ENCODE data around the gene SHC4. TPM values are rescaled to one million over a fixed set of nuclear protein-coding genes. Genes with fewer than 3 reads are reported as not detected.
"Not testable (repeated sequence)": the region's sequence is repeated elsewhere in the genome, so short reads cannot be mapped to it uniquely, and the experiment has no call there.

The SHC4 gene
- total and polyA plus RNA-seq, 2 of the 13 experiments (the other 11 are each of a cell fraction or from before 2014, with no cell fraction given) = 0.04 TPM; not detected in 1

DNA sequence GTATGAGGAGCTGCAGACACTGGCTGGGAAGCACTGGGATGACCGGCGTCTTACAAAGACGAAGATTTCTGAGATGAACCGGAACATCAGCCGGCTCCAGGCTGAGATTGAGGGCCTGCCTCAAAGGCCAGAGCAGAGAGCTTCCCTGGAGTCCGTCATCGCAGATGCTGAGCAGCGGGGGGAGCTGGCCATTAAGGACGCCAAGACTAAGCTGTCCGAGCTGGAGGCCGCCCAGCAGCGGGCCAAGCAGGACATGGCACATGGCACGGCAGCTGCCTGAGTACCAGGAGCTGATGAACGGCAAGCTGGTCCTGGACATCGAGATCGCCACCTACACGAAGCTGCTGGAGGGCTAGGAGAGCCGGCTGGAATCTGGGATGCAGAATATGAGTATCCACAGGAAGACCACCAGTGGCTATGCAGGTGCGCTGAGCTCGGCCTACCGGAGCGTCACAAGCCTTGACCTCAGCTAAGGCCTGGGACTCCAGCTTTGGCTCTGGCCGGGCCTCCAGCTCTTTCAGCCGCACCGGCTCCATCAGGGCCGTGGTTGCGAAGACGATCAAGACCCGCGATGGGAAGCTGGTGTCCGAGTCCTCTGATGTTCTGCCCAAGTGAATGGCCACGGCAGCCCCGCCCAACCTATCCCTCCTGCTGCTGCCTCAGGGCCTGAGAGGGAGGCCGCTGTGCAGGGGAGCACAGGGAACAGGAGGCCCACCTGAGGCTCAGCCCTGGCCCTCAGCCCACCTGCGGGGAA lies 9.2 kb upstream of the SHC4 start:
- DNase-seq (ENCODE audit: low spot score) = no peak
- TF ChIP-seq HMGA1 (CRISPR knock-in tag; conservative IDR thresholded peaks at IDR 0.05) (no peak), HOXD1 (CRISPR knock-in tag; IDR thresholded peaks at IDR 0.05) (no peak), HNRNPLL (IDR thresholded peaks at IDR 0.05; ENCODE audit: low read depth, low read length, poor library complexity, severe bottlenecking) (no peak), FLYWCH1 (CRISPR knock-in tag; IDR thresholded peaks at IDR 0.05) (no peak), PLRG1 (conservative IDR thresholded peaks at IDR 0.05) (no peak), BHLHE40 (IDR thresholded peaks at IDR 0.05; ENCODE audit: low read length) (no peak)
- TF ChIP-seq, protein P1, sequence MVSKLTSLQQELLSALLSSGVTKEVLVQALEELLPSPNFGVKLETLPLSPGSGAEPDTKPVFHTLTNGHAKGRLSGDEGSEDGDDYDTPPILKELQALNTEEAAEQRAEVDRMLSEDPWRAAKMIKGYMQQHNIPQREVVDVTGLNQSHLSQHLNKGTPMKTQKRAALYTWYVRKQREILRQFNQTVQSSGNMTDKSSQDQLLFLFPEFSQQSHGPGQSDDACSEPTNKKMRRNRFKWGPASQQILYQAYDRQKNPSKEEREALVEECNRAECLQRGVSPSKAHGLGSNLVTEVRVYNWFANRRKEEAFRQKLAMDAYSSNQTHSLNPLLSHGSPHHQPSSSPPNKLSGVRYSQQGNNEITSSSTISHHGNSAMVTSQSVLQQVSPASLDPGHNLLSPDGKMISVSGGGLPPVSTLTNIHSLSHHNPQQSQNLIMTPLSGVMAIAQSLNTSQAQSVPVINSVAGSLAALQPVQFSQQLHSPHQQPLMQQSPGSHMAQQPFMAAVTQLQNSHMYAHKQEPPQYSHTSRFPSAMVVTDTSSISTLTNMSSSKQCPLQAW (CRISPR knock-in tag; IDR thresholded peaks at IDR 0.05) = no peak
- H3K4me1 ChIP-seq (ENCODE audit: insufficient read depth, low read length) = peaks cover 18% of the 10 kb centered on the region
- H3K9me3 ChIP-seq (ENCODE audit: low read length) = no peaks in the 10 kb centered on the region
- no peak overlapping the region for H3K27ac ChIP-seq (ENCODE audit: extremely low read length, insufficient read depth, low read length)
- ChIA-PET POLR2A (no interaction called here), CTCF (ENCODE audit: low intra/inter-chr PET ratio, low total read pairs) (no interaction called here)
- H3K4me3 ChIP-seq (replicated peaks in 1 of 3; ENCODE audit: insufficient read depth in 1 of 3, low read depth in 2 of 3, low read length in 3 of 3) = no peak overlapping the region
- no peak overlapping the region for H3K4me2 ChIP-seq (ENCODE audit: low read depth, low read length)
- ATAC-seq = no peak
- intact Hi-C loops (cut with micrococcal nuclease; ENCODE audit: unreplicated experiment) (no loop called here), in situ Hi-C loops (cut with HindIII; ENCODE audit: extremely low pct_ligation_motif_present, low pct_unique_long_range_greater_than_20kb) (no loop called here)
- no TSS peak for BruUV-seq (replicated peaks)
- no peak overlapping the region for H2AFZ ChIP-seq (ENCODE audit: low read length)
- FAIRE-seq = no peak
- no peaks in the 10 kb centered on the region for H3K36me3 ChIP-seq (replicated peaks in 1 of 2; ENCODE audit: control insufficient read depth in 1 of 2, insufficient read depth in 2 of 2, low read length in 2 of 2)
- H3K9ac ChIP-seq (ENCODE audit: insufficient read depth, low read depth, low read length) = no peak overlapping the region
- H4K20me1 ChIP-seq (ENCODE audit: insufficient read depth, low read length) = no peaks in the 10 kb centered on the region
- H3K27me3 ChIP-seq (ENCODE audit: control insufficient read depth in 1 of 2, insufficient read depth in 2 of 2, low read length in 2 of 2) = peaks cover 0 to 3% of the 10 kb centered on the region in 2 experiments; a peak in 3 of 5 replicates
- H3K79me2 ChIP-seq (ENCODE audit: insufficient read depth, low read length) = no peaks in the 10 kb centered on the region
- 60% methylated on average over 11 of the region's 35 CpGs for WGBS (ENCODE audit: low lambda C conversion rate)

DNA sequence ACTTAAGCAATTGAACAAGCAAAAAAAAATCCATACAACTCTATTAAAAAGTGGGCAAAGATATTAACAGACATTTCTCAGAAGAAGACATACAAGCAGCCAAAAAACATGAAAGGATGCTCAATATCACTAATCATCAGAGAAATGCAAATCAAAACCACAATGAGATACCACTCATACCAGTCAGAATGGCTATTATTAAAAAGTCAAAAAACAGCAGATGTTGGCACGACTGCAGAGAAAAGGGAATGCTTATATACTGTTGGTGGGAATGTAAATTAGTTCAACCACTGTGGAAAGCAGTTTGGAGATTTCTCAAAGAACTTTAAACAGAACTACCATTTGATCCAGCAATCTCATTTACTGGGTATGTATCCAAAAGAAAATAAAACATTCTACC lies 7.2 kb upstream of the SHC4 start:
- intact Hi-C loops (cut with micrococcal nuclease; ENCODE audit: unreplicated experiment); H3K27ac ChIP-seq (ENCODE audit: extremely low read length, insufficient read depth, low read length); H4K20me1 ChIP-seq (ENCODE audit: insufficient read depth, low read length); ATAC-seq; H3K4me2 ChIP-seq (ENCODE audit: low read depth, low read length); FAIRE-seq; POLR2A ChIA-PET; H3K9ac ChIP-seq (ENCODE audit: insufficient read depth, low read depth, low read length); DNase-seq (ENCODE audit: low spot score); H3K4me3 ChIP-seq (replicated peaks in 1 of 3; ENCODE audit: insufficient read depth in 1 of 3, low read depth in 2 of 3, low read length in 3 of 3); H3K9me3 ChIP-seq (ENCODE audit: low read length); H2AFZ ChIP-seq (ENCODE audit: low read length); H3K36me3 ChIP-seq (replicated peaks in 1 of 2; ENCODE audit: control insufficient read depth in 1 of 2, insufficient read depth in 2 of 2, low read length in 2 of 2); H3K4me1 ChIP-seq (ENCODE audit: insufficient read depth, low read length); H3K27me3 ChIP-seq (ENCODE audit: control insufficient read depth in 1 of 2, insufficient read depth in 2 of 2, low read length in 2 of 2); in situ Hi-C loops (cut with HindIII; ENCODE audit: extremely low pct_ligation_motif_present, low pct_unique_long_range_greater_than_20kb); BruUV-seq (replicated peaks); H3K79me2 ChIP-seq (ENCODE audit: insufficient read depth, low read length); CTCF ChIA-PET (ENCODE audit: low intra/inter-chr PET ratio, low total read pairs): not testable (repeated sequence)
- whole genome bisulfite sequencing (ENCODE audit: low lambda C conversion rate) = 4% methylated on average over 1 of the region's 1 CpG
